CD4-positive, alpha-beta T cell treated with Interleukin-6 for 4 hours (primary cell): ENCODE measurements around the gene MMP19.

ENCODE experiments used
- DNase-seq: peaks from one replicate; pipeline ENCODE4 v3.0.0-alpha.2; 2020; ENCODE audit warnings: mixed read lengths

Gene MMP19

GRCh38 chr12:55812088-55812487, 30.6 kb downstream of the MMP19 start:
- no peak for DNase-seq

GRCh38 chr12:55809274-55809673, 33.5 kb downstream of the MMP19 start:
- no peak for DNase-seq

GRCh38 chr12:55806982-55807381, 35.8 kb downstream of the MMP19 start:
- DNase-seq, result no peak

GRCh38 chr12:55797550-55797949, 45.2 kb downstream of the MMP19 start:
- DNase-seq, result no peak

- DNase-seq, result peak; percentile 20
Observed at GRCh38 chr12:55797068-55797467, 45.7 kb downstream of the MMP19 start.

- no peak for DNase-seq
Observed at GRCh38 chr12:55795950-55796349, 46.8 kb downstream of the MMP19 start.

- no peak for DNase-seq
Observed at GRCh38 chr12:55789893-55790292, 52.8 kb downstream of the MMP19 start.

GRCh38 chr12:55789171-55789570, 53.6 kb downstream of the MMP19 start:
- no peak for DNase-seq

DNA sequence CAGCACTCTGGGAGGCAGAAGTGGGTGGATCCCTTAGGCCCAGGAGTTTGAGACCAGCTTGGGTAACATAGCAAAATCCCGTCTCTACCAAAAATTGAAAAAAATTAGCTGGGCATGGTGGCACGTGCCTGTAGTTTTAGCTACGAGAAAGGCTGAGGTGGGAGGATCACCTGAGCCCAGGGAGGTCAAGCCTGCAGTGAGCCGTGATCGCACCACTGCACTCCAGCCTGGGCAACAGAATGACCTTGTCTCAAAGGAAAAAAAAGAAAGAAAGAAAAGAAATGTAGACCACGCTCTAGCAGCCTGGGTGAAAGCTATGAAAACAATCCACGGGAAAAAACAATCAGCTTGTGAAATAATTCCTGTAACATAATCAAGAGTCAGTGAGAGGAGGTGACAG, 54.2 kb downstream of the MMP19 start:
- DNase-seq, result no peak
